Neural progenitor cell (in vitro differentiated cells): ENCODE data around the gene SIAH2. TPM values are rescaled to one million over a fixed set of nuclear protein-coding genes. Genes with fewer than 3 reads are reported as not detected.

Experiments
- DNase-seq: peaks from one replicate; pipeline ENCODE4 v3.0.0-alpha.2; 2016; ENCODE audit warnings: low spot score
- H2AFZ ChIP-seq: fragments of 200-600 bp; sonication (generic); replicated peaks from 2 replicates; pipeline ENCODE4 v1.6.1; 2016; ENCODE audit warnings: antibody characterized with exemption
- H3F3A ChIP-seq: fragments of 200-600 bp; sonication (generic); 2 replicates; pipeline ENCODE4 v1.6.1; 2016; ENCODE audit warnings: antibody characterized with exemption, low read depth
- H3K27ac ChIP-seq: fragments of 200-600 bp; sonication (generic); 2 replicates; pipeline ENCODE4 v1.5.1; 2016; ENCODE audit warnings: mild to moderate bottlenecking
- H3K27me3 ChIP-seq: fragments of 200-600 bp; sonication (generic); 2 replicates; pipeline ENCODE4 v1.6.1; 2016; ENCODE audit warnings: mild to moderate bottlenecking, moderate library complexity
- H3K36me3 ChIP-seq: fragments of 200-600 bp; sonication (generic); 2 replicates; pipeline ENCODE4 v1.5.1; 2016
- H3K4me1 ChIP-seq: fragments of 200-600 bp; sonication (generic); 2 replicates; pipeline ENCODE4 v1.6.1; 2016; ENCODE audit warnings: mixed run types
- H3K4me2 ChIP-seq: fragments of 200-600 bp; sonication (generic); 2 replicates; pipeline ENCODE4 v1.6.1; 2016
- H3K4me3 ChIP-seq: fragments of 200-600 bp; sonication (generic); 2 replicates; pipeline ENCODE4 v1.5.1; 2016
- H3K79me2 ChIP-seq: fragments of 200-600 bp; sonication (generic); 2 replicates; pipeline ENCODE4 v1.6.1; 2016; ENCODE audit warnings: low read depth
- H3K9ac ChIP-seq: fragments of 200-600 bp; sonication (generic); 2 replicates; pipeline ENCODE4 v1.6.1; 2016
- H3K9me3 ChIP-seq: fragments of 200-600 bp; sonication (generic); 2 replicates; pipeline ENCODE4 v1.5.1; 2016; ENCODE audit warnings: low read depth
- H4K20me1 ChIP-seq: fragments of 200-600 bp; sonication (generic); 2 replicates; pipeline ENCODE4 v1.6.1; 2016; ENCODE audit warnings: low read depth
- H3K27ac Mint-ChIP-seq: 3 replicates; pipeline ENCODE4 v1.8.0; 2021; ENCODE audit warnings: mixed read lengths
- H3K27me3 Mint-ChIP-seq: 2 replicates; pipeline ENCODE4 v1.8.0; 2022; ENCODE audit warnings: low read depth, mild to moderate bottlenecking, inconsistent platforms, moderate library complexity, mixed read lengths; ENCODE audit not compliant: insufficient read depth
- H3K36me3 Mint-ChIP-seq: 3 replicates; pipeline ENCODE4 v1.8.0; 2021; ENCODE audit warnings: mixed read lengths
- H3K4me1 Mint-ChIP-seq: 3 replicates; pipeline ENCODE4 v1.8.0; 2021; ENCODE audit warnings: mixed read lengths
- H3K4me3 Mint-ChIP-seq: 3 replicates; pipeline ENCODE4 v1.8.0; 2021; ENCODE audit warnings: mild to moderate bottlenecking, moderate library complexity, mixed read lengths
- H3K9me3 Mint-ChIP-seq: 3 replicates; pipeline ENCODE4 v1.8.0; 2020; ENCODE audit warnings: mixed read lengths
- CTCF ChIP-seq: fragments of 200-600 bp; sonication (generic); IDR thresholded peaks from 2 replicates; pipeline ENCODE4 v1.5.1; 2017; ENCODE audit warnings: antibody characterized with exemption, mild to moderate bottlenecking
- EZH2 ChIP-seq: fragments of 200-600 bp; sonication (generic); IDR thresholded peaks from 2 replicates; pipeline ENCODE4 v1.6.1; 2017; ENCODE audit warnings: antibody characterized with exemption, mild to moderate bottlenecking, moderate library complexity
- EZH2phosphoT487 ChIP-seq: fragments of 200-600 bp; sonication (generic); IDR thresholded peaks from 2 replicates; pipeline ENCODE4 v1.6.1; 2017; ENCODE audit warnings: antibody characterized with exemption
- total RNA-seq: library from RNA; depleted of rRNA; stranded (reverse); fragments of >200 nt; gene quantifications from 2 replicates; pipeline ENCODE4 v1.2.3, GENCODE V29; 2015; ENCODE audit warnings: low replicate concordance

Gene SIAH2
- total RNA-seq, 1 donor from 2014 or later, result 14.6 TPM

DNA sequence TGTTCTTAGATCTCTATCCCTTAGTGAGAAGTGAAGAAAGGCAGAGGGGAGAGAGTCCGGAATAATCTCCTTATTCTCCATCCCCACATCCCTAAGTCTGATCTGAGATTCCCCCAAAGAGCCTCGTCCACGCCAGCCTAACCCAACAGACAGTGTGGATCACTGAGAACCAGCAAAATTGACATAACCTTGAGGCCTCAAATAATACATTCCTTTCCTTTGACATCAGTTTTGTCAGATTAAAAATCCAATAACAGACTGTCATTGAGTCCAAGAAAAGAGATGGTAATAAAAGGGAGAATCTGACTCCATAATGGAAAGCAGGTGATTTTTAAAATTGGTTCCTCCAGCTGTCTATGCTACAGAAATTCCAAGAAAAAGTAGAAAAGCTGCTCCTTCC is 7.7 kb upstream of the SIAH2 start:
- Histone ChIP-seq H3K9me3 (no peaks in the 10 kb centered on the region), H3K27me3 (no peaks in the 10 kb centered on the region), H3K4me1 (peaks cover 9% of the 10 kb centered on the region), H3F3A (peaks cover 2% of the 10 kb centered on the region), H3K36me3 (no peaks in the 10 kb centered on the region), H3K9ac (no peak overlapping the region), H3K79me2 (no peaks in the 10 kb centered on the region), H4K20me1 (no peaks in the 10 kb centered on the region), H3K4me2 (no peak overlapping the region), H2AFZ (no peak overlapping the region), H3K27ac (no peak overlapping the region), H3K4me3 (no peak overlapping the region)
- Mint-ChIP-seq H3K4me3 (no peak overlapping the region), H3K27me3 (peaks cover 10% of the 10 kb centered on the region), H3K9me3 (no peaks in the 10 kb centered on the region), H3K36me3 (no peaks in the 10 kb centered on the region), H3K4me1 (peaks cover 16% of the 10 kb centered on the region), H3K27ac (no peak overlapping the region)
- DNase-seq, result no peak
- TF ChIP-seq EZH2phosphoT487 (no peak), CTCF (no peak), EZH2 (no peak)

DNA sequence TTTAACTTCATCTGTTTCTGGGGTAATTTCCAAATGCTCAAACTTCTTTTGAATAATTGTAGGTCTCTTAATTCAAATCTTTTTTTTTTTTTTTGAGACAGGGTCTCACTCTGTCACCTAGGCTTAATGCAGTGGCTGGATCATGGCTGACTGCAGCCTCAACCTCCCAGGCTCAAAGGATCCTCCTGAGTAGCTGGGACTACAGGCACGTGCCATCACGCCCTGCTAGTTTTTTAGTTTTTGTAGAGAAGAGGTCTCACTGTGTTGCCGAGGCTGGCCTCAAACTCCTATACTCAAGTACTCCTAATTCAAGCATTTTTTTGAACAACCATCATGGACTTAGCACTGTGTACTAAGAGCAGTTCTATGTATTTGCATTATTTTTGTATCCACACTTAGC is 3.8 kb upstream of the SIAH2 start:
- H3K4me1 ChIP-seq, result peaks cover 16% of the 10 kb centered on the region
- H3K9ac ChIP-seq, result no peak overlapping the region
- H3K4me2 ChIP-seq, result no peak overlapping the region
- H4K20me1 ChIP-seq, result no peaks in the 10 kb centered on the region
- no peak for TF ChIP-seq CTCF
- no peak for TF ChIP-seq EZH2phosphoT487
- TF ChIP-seq EZH2, result no peak
- Mint-ChIP-seq H3K27me3 (peaks cover 22% of the 10 kb centered on the region), H3K27ac (no peak overlapping the region), H3K36me3 (no peaks in the 10 kb centered on the region), H3K4me3 (no peak overlapping the region), H3K9me3 (no peaks in the 10 kb centered on the region), H3K4me1 (peaks cover 24% of the 10 kb centered on the region)
- no peak overlapping the region for H2AFZ ChIP-seq
- DNase-seq, result no peak
- peaks cover 19% of the 10 kb centered on the region for H3K27me3 ChIP-seq
- peaks cover 22% of the 10 kb centered on the region for H3F3A ChIP-seq
- no peak overlapping the region for H3K27ac ChIP-seq
- H3K4me3 ChIP-seq, result no peak overlapping the region
- no peaks in the 10 kb centered on the region for H3K79me2 ChIP-seq
- H3K36me3 ChIP-seq, result no peaks in the 10 kb centered on the region
- H3K9me3 ChIP-seq, result no peaks in the 10 kb centered on the region

DNA sequence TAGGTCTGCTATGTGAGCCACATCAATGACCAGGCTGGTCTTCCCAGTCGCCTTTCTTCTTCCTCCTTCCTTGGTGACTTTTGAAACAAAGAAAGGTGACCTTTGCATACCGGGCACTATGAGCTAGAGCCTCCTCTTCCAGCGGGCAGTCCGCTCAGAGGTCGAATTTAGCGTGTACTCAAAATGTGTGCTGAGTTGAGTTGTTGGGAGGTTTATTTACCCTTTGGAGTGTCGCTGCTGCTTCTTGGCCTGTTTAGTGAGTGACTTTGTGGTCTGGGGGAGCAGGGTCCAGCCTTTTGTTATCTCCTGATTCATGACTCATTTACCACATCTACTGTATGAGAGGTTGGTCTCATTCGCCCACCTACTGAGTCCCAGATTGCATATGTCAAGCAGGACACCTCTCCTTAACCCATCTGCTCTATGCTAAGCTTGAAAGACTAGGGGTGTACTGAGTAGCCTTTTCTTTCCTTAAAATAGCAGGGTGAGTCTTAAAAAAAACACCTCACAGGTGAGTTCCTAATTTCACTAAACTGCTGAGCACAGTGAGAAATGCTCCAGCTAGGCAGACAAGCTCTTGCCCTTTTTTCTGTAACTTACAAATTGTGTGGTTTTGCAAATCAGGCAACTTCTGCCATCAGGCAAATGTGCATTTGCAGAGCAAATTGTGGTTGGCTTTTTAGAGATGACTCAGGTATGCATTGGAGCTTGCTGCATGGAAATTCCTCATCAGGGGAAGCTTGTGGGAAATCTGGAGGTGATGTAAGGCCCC is 3.2 kb upstream of the SIAH2 start:
- Histone ChIP-seq H3F3A (peaks cover 22% of the 10 kb centered on the region), H3K36me3 (no peaks in the 10 kb centered on the region), H3K4me2 (peak overlapping the region; percentile 16), H3K27me3 (peaks cover 23% of the 10 kb centered on the region), H3K9ac (no peak overlapping the region), H3K79me2 (peaks cover 4% of the 10 kb centered on the region), H3K4me1 (peaks cover 20% of the 10 kb centered on the region), H3K4me3 (no peak overlapping the region), H4K20me1 (no peaks in the 10 kb centered on the region), H2AFZ (no peak overlapping the region), H3K9me3 (no peaks in the 10 kb centered on the region), H3K27ac (no peak overlapping the region)
- TF ChIP-seq EZH2 (no peak), EZH2phosphoT487 (no peak), CTCF (no peak)
- H3K36me3 Mint-ChIP-seq, result no peaks in the 10 kb centered on the region
- H3K4me3 Mint-ChIP-seq, result no peak overlapping the region
- peak; percentile 54 for DNase-seq
- peaks cover 24% of the 10 kb centered on the region for H3K27me3 Mint-ChIP-seq
- peaks cover 25% of the 10 kb centered on the region for H3K4me1 Mint-ChIP-seq
- H3K9me3 Mint-ChIP-seq, result no peaks in the 10 kb centered on the region
- H3K27ac Mint-ChIP-seq, result no peak overlapping the region
